ENCODE results near the gene RHCG.
"Not testable (repeated sequence)": the region's sequence is repeated elsewhere in the genome, so short reads cannot be mapped to it uniquely, and the experiment has no call there.

The RHCG gene

DNA sequence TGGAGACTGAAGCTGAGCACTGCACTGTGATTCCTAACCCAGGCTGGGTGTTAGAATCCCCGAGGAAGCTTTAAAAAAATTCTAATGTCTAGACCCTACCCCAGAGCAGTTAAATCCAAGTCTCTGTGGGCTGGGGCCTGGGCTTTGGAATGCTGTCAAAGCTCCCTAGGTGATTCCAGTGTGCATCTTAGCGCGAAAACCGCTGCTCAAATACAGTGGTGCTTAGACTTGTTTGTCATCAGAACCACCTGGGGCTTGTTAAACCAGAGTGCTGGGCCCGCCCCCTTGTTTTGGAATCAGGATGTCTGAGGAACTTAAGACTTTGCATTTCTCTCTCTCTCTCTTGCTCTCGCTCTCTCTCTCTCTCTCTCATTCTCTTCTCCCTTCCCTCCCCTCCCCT lies 20.7 kb downstream of the RHCG start:
- DNase-seq, result no peak

DNA sequence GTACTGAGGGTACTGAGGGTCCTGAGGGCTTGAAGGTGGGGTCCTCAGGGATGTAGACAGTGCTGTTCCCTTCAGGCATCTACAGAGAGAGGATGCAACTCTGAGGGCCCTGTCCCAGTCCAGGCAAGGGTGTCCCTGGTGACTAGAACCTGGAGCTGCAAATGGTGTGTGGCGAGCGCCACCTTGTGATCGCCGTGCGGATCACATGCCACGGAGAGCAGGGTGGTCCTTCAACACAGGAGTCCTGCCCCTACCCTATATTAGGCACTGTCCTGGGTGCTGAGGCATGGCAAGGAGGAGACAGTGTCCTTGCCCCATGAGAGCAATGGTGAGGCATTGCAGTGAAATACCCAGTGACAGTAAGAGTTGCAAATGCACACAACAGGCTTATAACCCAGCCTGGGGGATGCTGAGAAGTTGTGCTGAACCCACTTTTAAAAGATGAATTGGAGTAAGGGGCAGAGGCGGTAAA lies 23.6 kb downstream of the RHCG start:
- DNase-seq, result no peak

DNA sequence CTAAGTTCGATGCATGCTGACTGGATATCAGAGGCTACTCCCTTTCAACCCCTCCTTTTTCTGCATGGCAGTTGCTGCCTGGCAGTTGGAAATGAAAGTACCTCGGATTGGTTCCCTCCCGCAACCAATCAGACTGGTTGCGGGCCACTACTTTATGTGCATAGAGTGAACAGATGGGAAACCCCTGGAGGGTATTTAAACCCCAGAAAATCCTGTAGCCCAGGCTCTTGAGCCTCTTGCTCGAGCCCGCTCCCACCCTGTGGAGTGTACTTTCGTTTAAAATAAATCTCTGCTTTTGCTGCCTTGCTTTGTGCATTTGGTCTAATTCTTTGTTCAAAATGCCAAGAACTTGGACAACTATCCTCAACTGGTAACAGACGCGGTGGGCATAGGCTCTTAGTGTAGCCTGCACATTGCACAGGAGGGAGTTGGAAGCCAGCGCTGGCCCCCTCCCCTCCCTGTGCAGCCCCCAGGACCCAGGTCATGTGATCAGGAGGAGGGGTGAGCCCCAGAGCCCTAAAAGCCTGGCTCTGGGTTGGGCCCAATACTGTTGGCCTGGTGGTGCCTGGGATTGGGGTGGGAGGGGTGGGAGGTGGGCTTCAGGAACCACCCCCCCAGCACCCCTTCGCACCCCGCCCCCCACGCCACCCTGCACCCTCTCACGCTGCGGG lies 26.8 kb downstream of the RHCG start:
- DNase-seq, result no peak

DNA sequence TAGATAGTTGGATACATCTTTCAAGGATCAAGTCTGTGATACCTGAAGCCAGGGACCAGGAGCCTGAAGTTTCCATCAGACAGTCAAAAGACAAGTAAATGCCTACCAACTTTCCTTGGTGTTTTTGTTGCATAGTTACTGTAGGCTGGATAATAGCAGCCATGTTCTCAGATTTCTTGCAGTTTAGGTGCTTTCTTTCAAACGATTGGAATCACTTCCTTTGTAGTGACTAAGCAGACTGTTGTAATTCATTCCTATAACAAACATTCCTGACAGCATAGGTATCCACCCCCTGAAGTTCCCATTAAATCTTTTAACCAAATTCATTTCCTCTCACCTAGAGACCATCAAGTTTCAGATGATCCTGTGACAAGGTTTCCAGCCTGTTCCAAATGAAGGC lies 27.6 kb downstream of the RHCG start:
- not testable (repeated sequence) for DNase-seq

DNA sequence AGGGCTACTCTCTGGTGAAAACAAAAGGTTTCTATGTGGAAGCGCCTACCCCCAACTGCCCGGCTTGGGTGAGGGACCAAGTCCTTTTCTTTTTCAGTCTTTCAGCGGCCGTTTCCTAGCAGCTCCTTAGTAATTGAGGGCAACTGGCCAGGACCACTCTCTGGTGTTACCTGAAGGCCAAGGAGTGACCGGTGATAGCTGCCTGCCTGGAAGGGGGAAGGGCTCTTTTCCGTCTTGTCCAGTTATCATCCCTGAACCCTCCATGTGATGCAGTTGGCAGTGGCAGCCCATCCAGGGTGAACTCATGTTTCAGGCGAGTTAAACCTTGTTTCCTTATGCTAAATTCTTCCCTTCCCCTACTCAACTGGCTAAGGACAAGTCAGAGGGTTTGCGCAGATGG lies 33.3 kb downstream of the RHCG start:
- DNase-seq, result no peak

DNA sequence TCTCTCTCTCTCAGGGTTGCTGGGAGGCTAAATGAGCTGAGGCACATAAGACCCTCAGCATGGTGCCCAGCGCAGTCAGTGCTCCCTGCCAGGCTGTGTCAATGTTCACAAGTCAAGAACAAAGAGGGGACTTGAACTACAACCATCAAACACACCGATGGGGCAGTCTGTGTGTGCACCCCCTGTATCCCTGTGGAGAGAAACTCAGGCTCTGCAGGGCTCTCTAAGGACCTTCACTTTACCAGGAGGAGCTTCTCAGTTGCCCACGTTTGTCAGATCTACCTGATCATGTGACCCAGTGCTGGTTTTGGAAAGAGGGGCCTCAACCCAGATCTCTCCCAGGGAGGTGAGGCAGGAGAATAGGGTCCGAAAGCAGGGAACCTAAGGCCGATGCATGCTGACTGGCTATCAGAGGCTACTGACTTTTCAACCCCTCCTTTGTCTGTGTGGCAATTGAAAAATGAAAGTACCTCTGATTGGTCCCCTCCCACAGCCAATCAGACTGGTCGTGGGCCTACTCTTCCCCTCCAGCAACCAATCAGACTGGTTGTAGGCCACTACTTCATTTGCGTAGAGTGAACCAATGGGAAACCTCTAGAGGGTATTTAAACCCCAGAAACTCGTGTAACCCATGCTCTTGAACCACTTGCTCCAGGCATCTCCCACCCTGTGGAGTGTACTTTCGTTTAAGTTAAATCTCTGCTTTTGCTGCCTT lies 34.0 kb downstream of the RHCG start:
- no peak for DNase-seq

DNA sequence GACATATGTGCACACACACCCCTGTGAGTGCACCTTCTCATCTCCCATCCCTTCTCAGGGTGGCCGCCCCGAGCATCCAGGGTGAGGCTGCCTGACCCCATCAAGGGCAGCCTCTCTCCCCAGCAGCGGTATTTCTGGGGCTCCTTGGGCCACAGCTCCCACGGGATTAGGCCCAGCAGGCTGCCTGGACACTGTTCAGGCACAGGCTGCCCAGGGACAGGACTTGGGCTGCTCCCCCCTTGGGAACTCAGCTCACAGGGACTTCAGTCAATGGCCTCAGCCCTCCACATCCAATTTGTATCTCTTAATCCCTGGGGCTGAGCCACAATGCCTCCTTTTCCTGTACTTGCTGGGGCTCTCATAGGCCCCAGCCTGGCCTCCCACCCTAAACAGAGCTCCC lies 35.0 kb downstream of the RHCG start:
- DNase-seq, result no peak

DNA sequence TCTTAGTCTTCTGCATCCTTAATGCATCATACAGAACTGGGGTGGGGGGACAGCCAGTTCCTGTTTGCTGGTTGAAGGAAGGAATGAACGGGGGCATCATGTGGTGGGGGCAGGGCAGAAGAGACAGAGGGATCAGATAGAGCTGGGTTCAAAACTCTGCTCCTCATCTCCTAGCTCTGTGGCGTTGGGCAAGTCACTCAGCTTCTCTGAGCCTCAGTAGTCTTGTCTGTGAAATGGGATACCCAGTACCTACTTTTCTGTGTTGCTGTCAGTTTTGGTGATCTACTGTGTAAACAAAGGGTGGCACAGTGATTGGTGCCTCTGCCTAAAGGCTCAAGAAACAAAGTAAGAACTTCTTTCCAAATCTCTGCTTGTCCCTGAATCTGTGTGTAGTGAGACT lies 36.3 kb downstream of the RHCG start:
- DNase-seq, result no peak

DNA sequence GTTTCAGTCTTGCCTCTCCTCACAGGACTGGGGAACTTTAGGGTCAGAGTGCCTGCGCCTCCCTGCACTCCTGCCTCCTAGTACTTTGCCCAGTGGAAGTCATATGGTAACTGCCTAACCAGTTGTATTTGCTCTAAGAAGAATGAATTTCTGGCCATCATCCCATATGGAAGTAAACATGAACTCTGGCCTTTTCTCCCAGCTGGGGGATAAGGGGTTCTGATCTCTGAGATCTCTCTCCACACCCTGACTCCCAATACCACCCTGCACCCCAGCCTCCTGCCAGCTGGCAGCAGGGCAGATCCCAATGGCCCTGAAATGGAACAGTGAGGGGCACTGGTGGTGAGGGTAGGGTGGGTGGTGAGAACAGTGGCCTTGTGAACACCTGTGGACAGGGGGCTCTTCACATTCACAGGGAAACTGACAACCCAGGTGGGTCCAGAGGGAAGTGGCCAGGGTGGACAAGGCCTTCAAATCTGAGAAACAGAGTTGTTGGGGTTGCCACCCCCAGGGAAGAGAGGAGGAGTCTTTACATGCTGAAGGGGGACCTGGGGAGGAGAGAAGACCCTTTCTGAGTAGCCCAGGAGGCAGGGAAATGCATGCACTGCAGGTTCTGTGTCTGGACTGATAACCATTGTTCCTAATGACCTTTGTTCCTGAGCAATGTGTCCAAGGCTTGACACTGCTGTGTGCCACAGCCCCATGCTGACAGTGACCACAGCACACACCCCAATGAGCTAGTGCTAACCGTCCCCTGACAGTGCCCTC lies 36.9 kb downstream of the RHCG start:
- DNase-seq, result no peak

DNA sequence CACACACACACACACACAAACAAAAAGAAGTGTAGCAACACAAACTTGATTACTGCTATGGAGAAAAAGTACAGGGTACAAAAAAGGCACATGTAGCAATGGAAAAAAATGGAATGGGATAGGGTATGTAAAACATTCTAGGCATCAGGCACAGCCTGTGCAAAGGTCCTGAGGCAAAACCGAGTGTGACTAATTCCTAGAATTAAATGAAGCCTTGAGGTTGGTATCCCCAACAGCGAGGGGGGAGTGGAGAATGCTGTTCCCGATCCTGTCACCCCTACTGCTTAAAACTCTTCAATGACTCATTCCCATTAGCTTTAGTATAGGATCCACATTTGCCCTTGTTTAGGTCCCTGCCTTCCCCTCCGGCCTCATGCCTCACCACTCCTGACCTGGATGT lies 37.9 kb downstream of the RHCG start:
- DNase-seq, result no peak

DNA sequence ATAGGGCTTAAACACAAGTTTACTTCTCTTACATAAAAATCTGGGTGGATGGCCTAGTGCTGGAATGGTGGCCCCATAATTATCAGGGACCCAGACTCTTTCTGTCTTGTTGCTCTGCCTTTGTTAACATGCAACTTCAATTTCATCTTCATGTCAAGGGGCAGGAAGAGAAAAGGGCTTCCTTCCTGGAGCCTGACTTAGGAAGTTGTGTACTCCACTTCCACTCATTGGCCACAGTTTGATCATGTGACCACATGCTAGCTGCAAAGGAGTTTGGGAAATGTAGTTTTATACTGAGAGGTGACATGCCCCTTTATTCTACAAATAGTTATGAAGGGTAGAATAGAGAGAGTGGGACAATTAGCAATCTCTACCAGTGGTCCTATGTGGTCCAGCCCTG lies 39.3 kb downstream of the RHCG start:
- no peak for DNase-seq

DNA sequence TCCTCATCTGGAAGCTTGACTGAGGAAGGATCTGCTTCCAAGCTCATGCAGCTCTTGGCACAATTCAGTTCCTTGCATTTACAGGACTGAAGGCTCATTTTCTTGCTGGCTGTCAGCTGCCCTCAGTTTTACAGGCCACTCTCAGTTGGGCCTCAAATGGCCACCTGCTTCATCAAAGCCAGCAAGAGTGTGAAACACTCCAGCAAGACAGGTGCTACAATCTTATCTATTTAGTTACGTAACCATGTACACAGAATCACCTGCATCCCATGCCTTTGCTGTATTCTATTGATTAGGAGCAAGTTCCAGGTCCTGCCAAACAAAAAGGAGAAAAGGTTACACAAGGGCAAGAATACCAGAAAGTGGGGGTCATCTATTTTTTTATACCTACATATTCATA lies 40.8 kb downstream of the RHCG start:
- DNase-seq, result no peak

DNA sequence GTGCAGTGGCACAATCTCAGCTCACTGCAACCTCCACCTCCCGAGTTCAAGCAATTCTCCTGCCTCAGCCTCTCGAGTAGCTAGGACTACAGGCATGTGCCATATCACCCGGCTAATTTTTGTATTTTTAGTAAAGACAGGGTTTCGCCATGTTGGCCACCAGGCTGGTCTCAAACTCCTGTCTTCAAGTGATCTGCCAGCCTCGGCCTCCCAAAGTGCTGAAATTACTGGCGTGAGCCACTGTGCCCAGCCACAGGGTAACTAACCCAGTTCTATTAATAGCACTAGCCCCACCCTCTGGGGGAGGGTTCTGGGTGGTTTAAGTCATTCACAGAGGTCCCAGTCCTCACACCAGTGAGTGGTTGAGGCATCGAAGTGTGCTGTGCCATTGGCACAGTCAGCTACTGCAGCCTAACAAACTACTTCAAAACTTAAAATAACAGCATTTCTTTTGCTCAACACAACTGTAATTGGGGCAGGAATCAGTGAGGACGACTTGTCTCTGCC lies 44.0 kb downstream of the RHCG start:
- DNase-seq, result no peak

DNA sequence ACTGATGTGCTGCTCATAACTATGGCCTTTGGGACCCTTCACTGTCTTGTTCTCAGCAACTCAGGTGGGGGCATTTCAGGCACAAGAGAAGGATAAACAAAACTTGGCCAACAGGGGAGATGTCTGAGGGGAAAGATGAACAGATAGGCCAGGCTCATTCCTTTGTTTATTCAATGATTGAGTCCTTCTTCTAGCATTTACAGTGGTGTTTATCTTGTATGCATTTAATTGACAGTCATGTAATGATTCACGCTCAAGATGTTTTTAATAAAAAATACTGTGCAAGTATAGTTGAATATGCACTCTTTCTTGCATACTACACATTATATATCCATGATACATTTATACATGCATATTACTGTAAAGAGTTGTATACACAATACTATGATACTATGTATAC lies 44.5 kb downstream of the RHCG start:
- no peak for DNase-seq

DNA sequence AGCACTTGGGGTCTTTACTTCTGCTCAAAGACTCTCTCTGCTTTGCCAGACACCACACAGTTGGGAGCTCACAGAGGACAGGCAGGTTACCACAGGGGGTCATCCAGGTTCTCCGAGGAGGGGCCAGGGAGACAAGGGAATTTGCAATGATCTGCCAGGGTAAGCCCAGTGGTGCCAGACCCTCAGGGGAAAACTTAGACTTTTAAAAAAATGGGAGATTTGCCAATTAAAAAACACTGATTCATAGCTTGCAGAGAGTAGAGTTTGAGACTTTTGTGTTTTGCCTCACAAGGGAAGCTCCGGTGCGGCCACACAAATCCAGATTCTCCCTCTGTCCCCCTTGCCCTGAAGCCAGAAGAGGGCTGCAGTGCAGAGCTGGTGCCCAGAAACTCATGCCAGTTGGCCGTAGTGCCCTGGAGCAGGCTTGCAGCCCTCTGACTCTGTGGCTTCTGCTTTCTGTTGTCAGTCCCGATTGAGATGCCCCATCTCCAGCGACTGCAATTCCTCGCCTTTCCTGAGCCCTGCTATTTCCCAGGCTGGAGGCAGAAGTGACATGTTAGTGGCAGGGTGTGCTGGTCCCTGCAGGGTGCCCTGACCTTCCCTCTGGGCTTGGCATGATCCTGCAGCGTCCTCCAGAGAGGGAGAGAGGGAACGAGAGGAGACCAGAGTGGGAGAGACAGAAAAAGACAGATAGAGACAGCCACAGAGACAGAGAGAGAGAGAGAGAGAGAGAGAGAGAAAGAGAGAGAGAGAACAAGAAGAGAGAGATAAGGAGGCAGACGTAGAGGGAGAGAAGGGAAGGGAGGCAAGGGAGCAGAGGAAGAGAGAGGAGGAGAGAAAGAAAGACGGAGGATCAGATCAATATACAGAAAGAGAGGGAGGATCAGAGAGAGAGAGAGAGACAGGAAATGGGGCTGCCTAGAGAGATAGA lies 46.0 kb downstream of the RHCG start:
- no peak for DNase-seq

DNA sequence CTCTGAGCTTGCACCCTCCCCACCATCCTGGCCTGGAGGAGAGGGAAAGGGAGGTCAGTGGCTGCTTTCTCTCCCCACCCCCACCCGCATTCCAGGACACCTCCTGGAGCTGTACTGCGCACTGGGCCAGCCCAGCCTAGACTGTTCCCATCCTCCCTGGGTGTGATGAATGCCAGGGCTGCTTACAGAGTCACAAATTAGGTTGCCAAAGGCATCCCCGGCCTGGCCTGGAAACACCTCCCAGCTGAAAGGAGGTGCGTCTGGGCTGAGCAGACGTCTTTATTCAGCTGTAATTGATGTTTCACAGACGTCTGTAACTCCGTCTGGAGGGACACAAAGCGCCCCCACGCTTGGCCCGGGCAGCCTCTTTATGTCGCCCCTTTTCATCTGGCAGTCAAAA lies 47.6 kb downstream of the RHCG start:
- no peak for DNase-seq

DNA sequence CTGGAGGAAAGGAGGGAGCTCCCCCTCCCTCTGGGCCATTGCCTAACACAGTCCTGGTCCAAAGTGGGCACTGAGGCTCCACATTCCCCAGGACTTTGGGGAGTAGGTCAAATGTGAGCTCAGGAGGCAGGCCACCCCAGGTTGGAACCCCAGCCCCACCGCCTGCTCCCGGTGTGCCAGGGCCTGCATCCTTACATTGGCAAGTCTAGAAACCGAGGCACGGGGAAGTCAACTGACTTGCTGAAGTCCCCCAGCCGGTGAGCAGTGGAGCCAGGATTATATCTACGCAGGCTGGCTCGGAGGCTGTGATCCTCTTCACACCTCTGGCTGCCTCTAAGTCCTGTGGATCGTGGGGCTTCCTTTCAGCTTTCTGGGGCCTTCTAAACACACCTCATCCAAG lies 48.7 kb downstream of the RHCG start:
- DNase-seq, result no peak

DNA sequence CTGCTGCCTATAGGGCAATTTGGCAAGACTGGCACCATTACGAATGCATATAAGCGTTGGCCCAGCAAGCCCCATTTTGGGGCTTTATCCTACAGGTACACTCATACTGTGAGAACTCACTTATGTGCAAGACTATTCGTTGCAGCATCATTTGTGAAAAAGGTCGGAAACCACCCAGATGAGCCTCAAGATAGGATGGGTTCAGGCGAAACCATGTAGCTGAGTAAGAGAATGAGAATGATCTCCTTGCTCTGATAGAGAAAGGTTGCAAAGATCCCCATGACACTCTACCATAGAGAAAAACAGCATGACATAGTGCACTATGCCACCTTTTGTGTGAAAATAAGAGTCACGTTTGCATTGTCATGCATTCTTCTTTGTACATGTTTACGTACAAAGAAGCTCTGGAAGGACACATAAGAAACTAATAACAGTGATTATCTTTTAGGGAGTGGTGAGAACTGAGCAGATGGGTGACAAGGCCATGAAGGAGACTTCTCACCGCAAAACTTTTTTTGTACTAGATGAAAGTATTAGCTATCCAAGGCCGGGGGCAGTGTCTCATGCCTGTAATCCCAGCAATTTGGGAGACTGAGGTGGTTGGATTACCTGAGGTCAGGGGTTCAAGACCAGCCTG lies 50.0 kb downstream of the RHCG start:
- DNase-seq, result no peak

DNA sequence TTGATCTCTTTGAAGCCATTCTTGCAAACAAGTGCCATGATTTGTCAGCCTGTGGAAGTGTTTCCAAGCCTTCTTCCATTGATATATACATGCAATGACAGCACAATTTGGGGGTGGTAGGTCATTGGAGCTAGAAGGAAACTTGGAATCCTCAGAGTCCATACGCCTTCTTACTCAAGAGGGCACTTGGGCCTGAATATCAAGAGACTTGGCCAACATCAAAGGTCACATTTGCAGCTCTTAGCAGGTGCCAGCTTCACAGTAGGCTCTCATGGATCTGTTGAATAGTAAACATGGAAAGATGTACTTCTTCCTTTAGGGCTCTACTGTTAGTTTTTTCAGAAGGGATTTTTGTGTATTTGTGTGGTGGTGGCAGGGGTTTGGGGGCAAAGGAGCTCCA lies 50.9 kb downstream of the RHCG start:
- no peak for DNase-seq

DNA sequence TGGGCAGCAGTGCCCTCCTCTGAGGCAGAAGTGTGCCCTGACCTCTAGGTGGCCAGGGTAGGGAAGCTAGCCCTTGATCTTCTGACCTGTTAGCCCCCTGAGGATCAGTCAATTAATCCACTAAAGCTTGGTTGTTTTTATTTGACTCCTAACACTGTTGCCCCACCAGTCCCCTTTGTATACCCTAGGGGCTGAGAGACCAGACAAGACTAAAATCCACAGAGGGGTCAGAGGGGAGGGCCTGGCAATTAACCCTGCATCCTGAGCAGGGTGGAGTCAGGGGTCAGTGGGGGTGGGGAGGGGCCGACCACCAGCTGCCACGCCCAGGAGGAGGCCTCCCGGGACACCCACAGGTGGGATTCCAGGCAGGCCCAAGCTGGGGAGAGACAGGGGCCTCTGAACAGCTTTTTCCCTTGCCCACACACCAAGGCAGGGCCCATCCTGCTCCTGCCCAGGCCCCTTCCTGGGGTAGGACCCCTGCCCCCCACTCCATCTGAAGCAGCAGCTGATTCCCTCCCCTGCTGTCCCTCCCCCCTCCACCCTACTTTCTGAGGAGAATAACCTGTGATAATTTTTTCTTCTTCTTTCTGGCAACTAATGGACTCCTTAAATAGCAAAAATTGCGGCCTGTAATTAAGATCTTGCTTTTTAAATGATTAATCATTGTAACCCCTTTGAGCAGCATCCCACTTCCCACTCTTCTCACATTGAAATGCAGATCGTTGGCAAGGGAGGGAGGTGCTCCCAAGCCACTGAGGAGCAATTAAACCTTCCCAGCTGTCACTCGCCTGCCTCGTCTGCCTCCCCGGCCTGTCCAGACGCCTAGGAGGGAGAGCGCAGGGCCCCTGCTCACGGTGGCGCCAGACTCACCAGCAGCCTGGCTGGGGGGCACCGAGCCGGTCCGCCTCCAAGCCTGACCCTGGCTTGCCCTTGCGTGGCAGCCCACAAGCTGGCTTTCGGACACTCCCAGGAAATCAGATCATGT lies 51.9 kb downstream of the RHCG start:
- DNase-seq, result no peak

DNA sequence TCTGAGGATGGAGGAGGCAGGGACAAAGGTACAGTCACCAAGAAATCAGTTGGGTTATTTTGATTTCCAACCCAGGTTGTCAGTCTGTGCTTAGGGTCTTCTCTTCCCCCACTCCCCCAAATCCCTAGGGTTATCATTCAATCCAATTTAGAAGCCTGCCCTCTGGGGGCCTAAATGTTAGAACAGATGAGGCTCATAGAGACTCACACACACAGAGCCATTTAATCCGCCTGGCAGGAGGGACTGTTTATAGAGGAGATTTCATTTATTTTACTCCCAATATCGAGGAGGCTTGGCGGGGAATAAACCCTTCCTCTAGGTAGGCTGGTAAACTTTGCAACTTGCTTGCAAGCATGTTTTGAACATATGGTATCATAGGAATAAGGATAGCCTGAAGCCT lies 52.8 kb downstream of the RHCG start:
- no peak for DNase-seq

Measured in stimulated activated naive CD4-positive, alpha-beta T cell treated with Interleukin-2 at 50 U/mL for 16 hours (primary cell).